Sigmoid colon (tissue), 4 donors: ENCODE measurements around the gene STK16.

ENCODE experiments used
- POLR2A ChIP-seq, 2 donors: fragments of 450-650 bp; IDR thresholded peaks; one replicate each; pipeline ENCODE4 v1.6.1; 2016; ENCODE audit warnings: antibody characterized with exemption in 2 of 2, mild to moderate bottlenecking in 2 of 2, moderate library complexity in 2 of 2
- POLR2AphosphoS5 ChIP-seq, 4 donors: sonication (generic); formaldehyde crosslinking; IDR thresholded peaks; one replicate each; pipeline ENCODE4 v1.6.1; 2017; ENCODE audit warnings: antibody characterized with exemption in 4 of 4
- TF ChIP-seq, protein P1 (sequence below), 4 experiments: fragments of 450-650 bp in 3 of 4; fragments of 200-600 bp in 1 of 4; IDR thresholded peaks; one replicate each; pipeline ENCODE4 v1.5.1; 2016 to 2019; ENCODE audit warnings: antibody characterized with exemption in 4 of 4, mild to moderate bottlenecking in 3 of 4, moderate library complexity in 2 of 4

DNA sequence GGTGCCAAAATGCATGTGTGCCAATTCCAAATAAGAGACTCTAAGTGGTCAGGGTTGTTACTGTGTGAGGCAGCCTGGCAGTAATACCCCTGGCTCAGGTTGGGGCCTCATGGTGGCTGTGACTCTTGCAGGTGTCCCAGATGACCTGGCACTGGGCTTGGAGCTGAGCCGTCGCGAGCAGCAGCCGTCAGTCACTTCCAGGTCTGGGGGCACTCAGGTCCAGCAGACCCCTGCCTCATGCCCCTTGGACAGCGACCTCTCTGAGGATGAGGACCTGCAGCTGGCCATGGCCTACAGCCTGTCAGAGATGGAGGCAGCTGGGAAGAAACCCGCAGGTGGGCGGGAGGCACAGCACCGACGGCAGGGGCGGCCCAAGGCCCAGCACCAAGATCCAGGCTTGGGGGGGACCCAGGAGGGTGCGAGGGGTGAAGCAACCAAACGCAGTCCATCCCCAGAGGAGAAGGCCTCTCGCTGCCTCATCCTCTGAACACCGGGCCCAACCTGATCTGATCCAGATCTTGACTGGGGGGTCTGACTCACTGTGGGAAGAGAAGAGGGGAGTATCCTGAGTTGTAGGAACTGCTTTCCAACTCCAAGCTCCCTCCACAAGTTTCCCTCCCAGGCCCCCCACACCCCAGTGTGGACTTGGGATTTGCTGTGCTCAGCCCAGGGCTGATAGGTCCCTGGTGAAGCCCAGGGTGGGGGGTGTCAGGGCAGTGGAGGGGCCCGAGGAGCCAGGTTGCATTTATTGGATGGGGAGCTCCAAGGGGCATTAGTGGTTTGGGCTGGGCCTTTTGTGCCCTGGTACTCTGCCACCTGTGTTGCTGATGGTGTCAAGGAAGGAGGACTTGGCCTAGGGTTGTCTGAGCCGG is 39.5 kb downstream of the STK16 start:
- no peak for TF ChIP-seq POLR2A (IDR thresholded peaks at IDR 0.05)
- TF ChIP-seq, protein P1, sequence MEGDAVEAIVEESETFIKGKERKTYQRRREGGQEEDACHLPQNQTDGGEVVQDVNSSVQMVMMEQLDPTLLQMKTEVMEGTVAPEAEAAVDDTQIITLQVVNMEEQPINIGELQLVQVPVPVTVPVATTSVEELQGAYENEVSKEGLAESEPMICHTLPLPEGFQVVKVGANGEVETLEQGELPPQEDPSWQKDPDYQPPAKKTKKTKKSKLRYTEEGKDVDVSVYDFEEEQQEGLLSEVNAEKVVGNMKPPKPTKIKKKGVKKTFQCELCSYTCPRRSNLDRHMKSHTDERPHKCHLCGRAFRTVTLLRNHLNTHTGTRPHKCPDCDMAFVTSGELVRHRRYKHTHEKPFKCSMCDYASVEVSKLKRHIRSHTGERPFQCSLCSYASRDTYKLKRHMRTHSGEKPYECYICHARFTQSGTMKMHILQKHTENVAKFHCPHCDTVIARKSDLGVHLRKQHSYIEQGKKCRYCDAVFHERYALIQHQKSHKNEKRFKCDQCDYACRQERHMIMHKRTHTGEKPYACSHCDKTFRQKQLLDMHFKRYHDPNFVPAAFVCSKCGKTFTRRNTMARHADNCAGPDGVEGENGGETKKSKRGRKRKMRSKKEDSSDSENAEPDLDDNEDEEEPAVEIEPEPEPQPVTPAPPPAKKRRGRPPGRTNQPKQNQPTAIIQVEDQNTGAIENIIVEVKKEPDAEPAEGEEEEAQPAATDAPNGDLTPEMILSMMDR (IDR thresholded peaks at IDR 0.05), result no peak
- TF ChIP-seq POLR2AphosphoS5 (IDR thresholded peaks at IDR 0.05), result no peak
